ENCODE measurements around the gene NRXN3. TPM values are rescaled to one million over a fixed set of nuclear protein-coding genes. Genes with fewer than 3 reads are reported as not detected.

Gene NRXN3
- total and polyA plus RNA-seq, 7 donors = 0.06 to 0.74 (median 0.15) TPM

GRCh38 chr14:78975734-78976133 is 805.6 kb downstream of the NRXN3 start:
- DNase-seq (no peak), ATAC-seq (no peak)
- no peaks in the 10 kb centered on the region for H3K27me3 ChIP-seq (ENCODE audit: insufficient read depth in 3 of 3, low read length in 2 of 3)
- no peaks in the 10 kb centered on the region for H3K36me3 ChIP-seq (ENCODE audit: insufficient read depth in 1 of 2, low read depth in 1 of 2)
- H3K4me3 ChIP-seq = no peak overlapping the region
- no peak overlapping the region for H3K27ac ChIP-seq
- no peak for TF ChIP-seq CTCF (IDR thresholded peaks at IDR 0.05)
- no peaks in the 10 kb centered on the region for H3K9me3 ChIP-seq
- WGBS, 3 donors = 42 to 47% (median 43%) methylated on average over 3 of the region's 3 CpGs
- intact Hi-C loops (cut with DNase I) = no loop called here
- no peaks in the 10 kb centered on the region for H3K4me1 ChIP-seq

GRCh38 chr14:78978896-78979295 is 808.7 kb downstream of the NRXN3 start:
- H3K27me3 ChIP-seq (ENCODE audit: insufficient read depth in 3 of 3, low read length in 2 of 3) = no peaks in the 10 kb centered on the region
- intact Hi-C loops (cut with DNase I) = no loop called here
- DNase-seq (no peak), ATAC-seq (no peak)
- H3K9me3 ChIP-seq = no peaks in the 10 kb centered on the region
- H3K4me3 ChIP-seq = no peak overlapping the region
- H3K36me3 ChIP-seq (ENCODE audit: insufficient read depth in 1 of 2, low read depth in 1 of 2) = no peaks in the 10 kb centered on the region
- no peak overlapping the region for H3K27ac ChIP-seq
- WGBS, 3 donors = 85 to 91% (median 88%) methylated on average over 2 of the region's 2 CpGs
- no peaks in the 10 kb centered on the region for H3K4me1 ChIP-seq
- no peak for TF ChIP-seq CTCF (IDR thresholded peaks at IDR 0.05)

DNA sequence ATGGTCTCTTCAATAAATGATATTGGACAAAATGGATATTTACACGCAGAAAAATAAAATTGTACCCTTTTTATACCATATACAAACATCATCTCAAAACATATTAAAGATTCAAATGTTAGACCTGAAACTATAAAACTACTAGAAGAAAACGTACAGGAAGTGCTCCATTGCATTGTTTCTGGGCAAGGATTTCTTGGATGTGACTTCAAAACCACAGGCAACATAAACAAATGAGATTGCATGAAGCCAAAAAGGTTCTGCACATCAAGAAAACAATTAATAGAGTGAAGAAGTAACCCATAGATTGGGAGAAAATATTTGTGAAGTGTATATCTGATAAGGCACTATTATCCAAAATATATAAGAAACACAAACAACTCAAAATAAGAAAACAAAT is 812.4 kb downstream of the NRXN3 start:
- Histone ChIP-seq H3K9me3 (no peaks in the 10 kb centered on the region), H3K4me3 (no peak overlapping the region), H3K36me3 (ENCODE audit: insufficient read depth in 1 of 2, low read depth in 1 of 2) (no peaks in the 10 kb centered on the region), H3K27me3 (ENCODE audit: insufficient read depth in 3 of 3, low read length in 2 of 3) (no peaks in the 10 kb centered on the region), H3K27ac (no peak overlapping the region), H3K4me1 (no peaks in the 10 kb centered on the region)
- DNase-seq (no peak), ATAC-seq (no peak)
- no peak for TF ChIP-seq CTCF (IDR thresholded peaks at IDR 0.05)
- intact Hi-C loops (cut with DNase I) = no loop called here
- 55 to 75% (median 73%) methylated on average over 2 of the region's 2 CpGs for WGBS, 3 donors

GRCh38 chr14:78983126-78983525 is 813.0 kb downstream of the NRXN3 start:
- H3K36me3 ChIP-seq (ENCODE audit: insufficient read depth in 1 of 2, low read depth in 1 of 2) = no peaks in the 10 kb centered on the region
- TF ChIP-seq CTCF (IDR thresholded peaks at IDR 0.05) = no peak
- ATAC-seq (no peak), DNase-seq (no peak)
- no peak overlapping the region for H3K27ac ChIP-seq
- H3K9me3 ChIP-seq = no peaks in the 10 kb centered on the region
- 82 to 85% (median 83%) methylated on average over 2 of the region's 2 CpGs for WGBS, 3 donors
- no peaks in the 10 kb centered on the region for H3K27me3 ChIP-seq (ENCODE audit: insufficient read depth in 3 of 3, low read length in 2 of 3)
- intact Hi-C loops (cut with DNase I) = no loop called here
- no peaks in the 10 kb centered on the region for H3K4me1 ChIP-seq
- H3K4me3 ChIP-seq = no peak overlapping the region

DNA sequence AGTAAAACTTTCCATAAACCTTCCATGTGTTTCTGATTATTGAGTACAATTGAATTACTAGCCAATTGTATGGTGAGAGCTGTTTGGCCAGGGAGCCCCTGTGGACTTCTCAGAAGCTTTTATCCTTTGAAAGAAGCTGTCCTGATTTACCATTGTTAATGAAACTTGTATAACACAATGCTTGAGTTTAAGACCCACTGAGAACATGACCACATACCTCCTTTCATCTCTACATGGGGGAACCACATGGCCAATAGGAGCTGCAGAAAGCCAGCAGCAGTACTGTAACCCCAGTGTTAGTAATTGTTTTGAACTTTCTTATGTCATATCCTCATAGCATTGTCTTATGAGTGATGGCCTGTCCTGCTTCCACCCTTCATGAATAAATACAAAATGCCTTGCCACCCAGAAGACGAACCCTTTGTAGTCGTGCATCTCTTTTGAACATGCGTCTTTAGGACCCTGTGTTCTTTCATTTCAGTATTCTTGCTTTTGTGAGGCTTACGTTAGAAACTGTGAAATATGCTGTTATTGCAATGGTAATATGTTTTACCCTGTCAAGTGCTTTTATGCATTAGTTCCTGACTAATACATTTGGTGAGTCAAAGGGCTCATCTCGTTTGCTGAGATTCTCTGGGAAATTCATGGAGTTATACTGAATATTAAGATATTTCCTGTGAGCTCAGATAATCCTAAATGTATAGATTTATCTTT is 815.7 kb downstream of the NRXN3 start:
- H3K4me1 ChIP-seq = no peaks in the 10 kb centered on the region
- H3K4me3 ChIP-seq = no peak overlapping the region
- ATAC-seq = no peak
- no peak for DNase-seq
- 62 to 67% (median 65%) methylated on average over 5 of the region's 5 CpGs for WGBS, 3 donors
- no peak overlapping the region for H3K27ac ChIP-seq
- intact Hi-C loops (cut with DNase I) = no loop called here
- no peaks in the 10 kb centered on the region for H3K36me3 ChIP-seq (ENCODE audit: insufficient read depth in 1 of 2, low read depth in 1 of 2)
- no peaks in the 10 kb centered on the region for H3K9me3 ChIP-seq
- H3K27me3 ChIP-seq (ENCODE audit: insufficient read depth in 3 of 3, low read length in 2 of 3) = no peaks in the 10 kb centered on the region
- no peak for TF ChIP-seq CTCF (IDR thresholded peaks at IDR 0.05)

Measured in psoas muscle (tissue), 8 donors.